ENCODE measurements around the gene AP1S1.
"Not testable (repeated sequence)": the region's sequence is repeated elsewhere in the genome, so short reads cannot be mapped to it uniquely, and the experiment has no call there.

- TF ChIP-seq CTCF, POLR2AphosphoS5 (IDR thresholded peaks at IDR 0.05): not testable (repeated sequence)
These were observed 32.7 kb upstream of the AP1S1 start for GRCh38 chr7:101121631-101121990.

Measured in breast epithelium (tissue), 3 donors.